IMR-90 (cell line): ENCODE measurements around the gene SETD3. TPM values are rescaled to one million over a fixed set of nuclear protein-coding genes. Genes with fewer than 3 reads are reported as not detected.

Experiments
- ATAC-seq: fragments of 200-7000 bp; cut with Tn5 transposase; 2 replicates; pipeline ENCODE4 v1.9.1; 2020; ENCODE audit warnings: low read depth, mild to moderate bottlenecking, moderate library complexity
- BruUV-seq: library from RNA; stranded (reverse); fragments of 400-500 nt; replicated peaks from 2 replicates; lab custom pipeline; 2021; lab: Mats Ljungman, UMichigan
- CTCF ChIA-PET: fragments of 300-600 bp; formaldehyde crosslinking; extraction: SDS; loops from one replicate; lab custom pipeline; 2021; ENCODE audit warnings: antibody characterized with exemption; lab: Yijun Ruan, JAX
- POLR2A ChIA-PET: fragments of 300-600 bp; sonication (Branson Sonifier 250); formaldehyde crosslinking; loops from one replicate; lab custom pipeline; 2022; ENCODE audit warnings: antibody characterized with exemption; ENCODE audit not compliant: unreplicated experiment; lab: Charles Lee
- DNase-seq: peaks from one replicate; pipeline ENCODE4 v3.0.0; 2013
- H2AFZ ChIP-seq: replicated peaks from 2 replicates; pipeline ENCODE3; 2013; ENCODE audit warnings: low read length, mild to moderate bottlenecking; ENCODE audit not compliant: poor library complexity
- H2AK5ac ChIP-seq: 2 replicates; pipeline ENCODE4 v1.6.1; 2013; ENCODE audit warnings: low read depth, low read length, inconsistent platforms
- H2AK9ac ChIP-seq: replicated peaks from 2 replicates; pipeline ENCODE3; 2013; ENCODE audit warnings: mild to moderate bottlenecking, low read depth, low read length, moderate library complexity; ENCODE audit not compliant: poor library complexity
- H2BK120ac ChIP-seq: 2 replicates; pipeline ENCODE4 v1.6.1; 2013; ENCODE audit warnings: low read depth, low read length, inconsistent platforms
- H2BK15ac ChIP-seq: 3 replicates; pipeline ENCODE4 v1.6.1; 2013; ENCODE audit warnings: low read depth, low read length, inconsistent platforms
- H2BK20ac ChIP-seq: 2 replicates; pipeline ENCODE4 v1.6.1; 2013; ENCODE audit warnings: low read depth, mild to moderate bottlenecking, inconsistent platforms, low read length, moderate library complexity
- H2BK5ac ChIP-seq: 2 replicates; pipeline ENCODE4 v1.6.1; 2013; ENCODE audit warnings: mild to moderate bottlenecking, low read depth, low read length, inconsistent platforms; ENCODE audit not compliant: poor library complexity, severe bottlenecking
- H3K14ac ChIP-seq: replicated peaks from 2 replicates; pipeline ENCODE4 v1.6.1; 2013; ENCODE audit warnings: low read depth, low read length, inconsistent platforms
- H3K18ac ChIP-seq: 2 replicates; pipeline ENCODE4 v1.6.1; 2013; ENCODE audit warnings: low read depth, low read length, control low read depth
- H3K23ac ChIP-seq: 2 replicates; pipeline ENCODE4 v1.6.1; 2013; ENCODE audit warnings: low read depth, low read length, inconsistent platforms
- H3K27ac ChIP-seq: 2 replicates; pipeline ENCODE4 v1.5.1; 2013; ENCODE audit warnings: mild to moderate bottlenecking, control low read depth, low read length; ENCODE audit not compliant: insufficient read depth
- H3K27me3 ChIP-seq: 2 replicates; pipeline ENCODE4 v1.6.1; 2013; ENCODE audit warnings: low read length; ENCODE audit not compliant: control insufficient read depth, insufficient read depth
- H3K36me3 ChIP-seq: 2 replicates; pipeline ENCODE4 v1.6.1; 2013; ENCODE audit warnings: low read length, mixed read lengths; ENCODE audit not compliant: control insufficient read depth, insufficient read depth
- H3K4ac ChIP-seq: 2 replicates; pipeline ENCODE4 v1.6.1; 2013; ENCODE audit warnings: low read depth, low read length, inconsistent platforms
- H3K4me1 ChIP-seq: 2 replicates; pipeline ENCODE4 v1.6.1; 2013; ENCODE audit warnings: low read length, mixed read lengths; ENCODE audit not compliant: control insufficient read depth, insufficient read depth
- H3K4me2 ChIP-seq: 2 replicates; pipeline ENCODE4 v1.6.1; 2013; ENCODE audit warnings: low read depth, mild to moderate bottlenecking, control low read depth, low read length, moderate library complexity
- H3K4me3 ChIP-seq: 2 replicates; pipeline ENCODE4 v1.5.1; 2013; ENCODE audit warnings: low read depth, mild to moderate bottlenecking, control low read depth, low read length, moderate library complexity; ENCODE audit not compliant: insufficient read depth
- H3K56ac ChIP-seq: 2 replicates; pipeline ENCODE4 v1.6.1; 2013; ENCODE audit warnings: low read length, inconsistent platforms; ENCODE audit not compliant: insufficient read depth; ENCODE audit errors: extremely low read depth
- H3K79me1 ChIP-seq, 2 experiments: 2 replicates each; pipeline ENCODE4 v1.6.1; 2013; ENCODE audit warnings: low read length in 2 of 2, inconsistent platforms in 1 of 2, low read depth in 1 of 2
- H3K9ac ChIP-seq: 2 replicates; pipeline ENCODE4 v1.6.1; 2013; ENCODE audit warnings: low read depth, low read length, control low read depth
- H3K9me1 ChIP-seq: 2 replicates; pipeline ENCODE4 v1.6.1; 2013; ENCODE audit warnings: low read length, inconsistent platforms; ENCODE audit not compliant: insufficient read depth
- H3K9me3 ChIP-seq: 2 replicates; pipeline ENCODE4 v1.6.1; 2013; ENCODE audit warnings: low read length; ENCODE audit not compliant: control insufficient read depth, insufficient read depth
- H4K20me1 ChIP-seq: 2 replicates; pipeline ENCODE4 v1.6.1; 2013; ENCODE audit warnings: low read length, inconsistent platforms; ENCODE audit not compliant: insufficient read depth
- H4K5ac ChIP-seq: 2 replicates; pipeline ENCODE4 v1.6.1; 2013; ENCODE audit warnings: mild to moderate bottlenecking, low read depth, low read length, control low read depth
- H4K8ac ChIP-seq, 2 experiments: 2 replicates each; pipeline ENCODE4 v1.6.1; 2013; ENCODE audit warnings: low read depth in 2 of 2, low read length in 2 of 2, control low read depth in 1 of 2, inconsistent platforms in 1 of 2
- H4K91ac ChIP-seq: 2 replicates; pipeline ENCODE4 v1.6.1; 2013; ENCODE audit warnings: low read depth, low read length, inconsistent platforms; ENCODE audit not compliant: insufficient read depth
- BHLHE40 ChIP-seq: fragments of 150-350 bp; IDR thresholded peaks from 2 replicates; pipeline ENCODE4 v1.6.1; 2016; ENCODE audit warnings: mild to moderate bottlenecking, low read depth, low read length
- CHD1 ChIP-seq: IDR thresholded peaks from 2 replicates; pipeline ENCODE4 v1.6.1; 2012; ENCODE audit warnings: low read depth, low read length, improper control_type of control experiment
- FOS ChIP-seq: fragments of 150-350 bp; IDR thresholded peaks from 2 replicates; pipeline ENCODE4 v1.6.1; 2016; ENCODE audit warnings: low read depth, low read length
- MAZ ChIP-seq: IDR thresholded peaks from 2 replicates; pipeline ENCODE4 v1.6.1; 2012; ENCODE audit warnings: low read depth, mild to moderate bottlenecking, low read length, improper control_type of control experiment, moderate library complexity, borderline replicate concordance
- NFE2L2 ChIP-seq: fragments of 150-350 bp; IDR thresholded peaks from 2 replicates; pipeline ENCODE4 v1.6.1; 2016; ENCODE audit warnings: low read depth, mild to moderate bottlenecking, low read length
- POLR2A ChIP-seq: IDR thresholded peaks from 2 replicates; pipeline ENCODE4 v1.6.1; 2012; ENCODE audit warnings: mild to moderate bottlenecking, low read depth, low read length
- RAD21 ChIP-seq: IDR thresholded peaks from 2 replicates; pipeline ENCODE4 v1.6.1; 2012; ENCODE audit warnings: low read length, improper control_type of control experiment
- SMC3 ChIP-seq: fragments of 150-350 bp; IDR thresholded peaks from 2 replicates; pipeline ENCODE4 v1.6.1; 2016; ENCODE audit warnings: low read depth, mild to moderate bottlenecking, antibody characterized with exemption, low read length, moderate library complexity
- USF2 ChIP-seq: fragments of 150-350 bp; IDR thresholded peaks from 2 replicates; pipeline ENCODE4 v1.6.1; 2017; ENCODE audit warnings: mild to moderate bottlenecking, antibody characterized with exemption, low read length, low read depth
- WGBS, 2 experiments: methylation state at CpG; one replicate each; pipeline versions ENCODE4 v1.1.5 to v1.1.7; 2013; ENCODE audit warnings: missing lambda C conversion rate in 2 of 2; ENCODE audit not compliant: insufficient read length in 1 of 2; ENCODE audit errors: extremely low coverage in 2 of 2; 5-methylcytosine and 5-hydroxymethylcytosine counted together
- dilution Hi-C: fragments of 300-500 bp; cut with HindIII; formaldehyde crosslinking; loops from one replicate; pipeline ENCODE4 v1.14.3; 2018; ENCODE audit warnings: low sequenced_read_pairs; ENCODE audit not compliant: unreplicated experiment
- in situ Hi-C: fragments of 300-500 bp; cut with MboI; formaldehyde crosslinking; loops from 3 replicates; pipeline ENCODE4 v1.14.3; 2019; ENCODE audit warnings: low sequenced_read_pairs, inconsistent platforms, mixed read lengths
- intact Hi-C: fragments of 100-400 bp; cut with micrococcal nuclease; formaldehyde crosslinking; loops from 2 replicates; pipeline ENCODE4 v1.10.0; 2022
- polyA plus RNA-seq, 3 experiments: library from polyadenylated mRNA; depleted of rRNA; stranded (reverse); fragments of >200 nt; gene quantifications; 2 replicates each; pipeline ENCODE4 v1.2.3, GENCODE V29; 2012; ENCODE audit warnings: low replicate concordance in 1 of 3
- total RNA-seq: library from RNA; depleted of rRNA; stranded (reverse); fragments of >200 nt; gene quantifications from 2 replicates; pipeline ENCODE4 v1.2.3, GENCODE V29; 2012
- TF ChIP-seq, protein P1 (sequence below): conservative IDR thresholded peaks from 2 replicates; pipeline ENCODE4 v1.5.1; 2012; ENCODE audit warnings: mild to moderate bottlenecking, low read depth, low read length, improper control_type of control experiment

SETD3 gene
- total and polyA plus RNA-seq, 2 of the 4 experiments (the other 2 are of a cell fraction): 18.8 to 31.9 TPM

DNA sequence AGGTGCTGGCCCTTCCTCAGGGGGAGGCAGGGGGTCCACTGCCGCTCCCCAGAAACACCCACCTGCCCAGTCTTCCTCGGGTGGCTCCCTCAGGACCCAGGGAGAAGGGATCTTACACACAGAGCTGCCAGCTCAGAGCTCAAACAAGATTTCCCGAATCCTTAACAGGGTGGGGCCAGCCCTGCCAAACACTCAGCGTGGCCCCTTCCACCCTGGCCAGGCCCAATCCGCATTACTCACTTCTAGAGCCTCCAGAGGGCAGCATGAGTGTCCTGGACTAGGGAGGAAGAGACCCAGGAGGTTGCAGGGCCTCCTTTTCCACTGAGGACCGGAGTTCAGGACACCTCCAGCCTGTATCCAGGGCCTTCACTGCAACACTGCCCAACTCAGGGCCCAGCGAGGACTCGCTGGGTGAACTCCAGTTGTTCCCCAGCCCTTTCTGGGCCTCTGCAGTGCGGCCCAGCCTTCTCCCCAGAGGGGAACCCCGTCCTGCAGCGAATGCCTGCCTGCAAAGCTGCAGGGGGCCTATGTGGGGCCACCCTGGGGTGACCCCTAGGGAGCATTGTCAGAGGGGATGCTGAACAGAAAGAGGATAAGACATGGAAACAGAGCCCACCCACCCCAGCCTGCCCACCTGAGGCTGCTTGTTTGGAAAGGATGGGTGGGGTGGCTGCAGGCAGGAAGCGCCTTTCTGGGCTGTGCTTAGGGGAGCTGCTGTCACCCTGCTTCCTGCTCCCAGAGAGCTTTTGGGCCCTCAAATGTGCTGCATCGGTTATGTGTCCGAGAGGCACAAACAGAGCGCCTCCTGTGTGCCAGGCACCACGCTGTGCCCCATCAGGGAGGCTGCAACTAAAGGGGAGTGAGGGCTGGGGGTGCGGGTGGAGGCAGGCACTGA, 44.4 kb upstream of the SETD3 start (continued):
- no peak for TF ChIP-seq NFE2L2
- no peak for TF ChIP-seq MAZ
- TF ChIP-seq SMC3: peak; percentile 50

DNA sequence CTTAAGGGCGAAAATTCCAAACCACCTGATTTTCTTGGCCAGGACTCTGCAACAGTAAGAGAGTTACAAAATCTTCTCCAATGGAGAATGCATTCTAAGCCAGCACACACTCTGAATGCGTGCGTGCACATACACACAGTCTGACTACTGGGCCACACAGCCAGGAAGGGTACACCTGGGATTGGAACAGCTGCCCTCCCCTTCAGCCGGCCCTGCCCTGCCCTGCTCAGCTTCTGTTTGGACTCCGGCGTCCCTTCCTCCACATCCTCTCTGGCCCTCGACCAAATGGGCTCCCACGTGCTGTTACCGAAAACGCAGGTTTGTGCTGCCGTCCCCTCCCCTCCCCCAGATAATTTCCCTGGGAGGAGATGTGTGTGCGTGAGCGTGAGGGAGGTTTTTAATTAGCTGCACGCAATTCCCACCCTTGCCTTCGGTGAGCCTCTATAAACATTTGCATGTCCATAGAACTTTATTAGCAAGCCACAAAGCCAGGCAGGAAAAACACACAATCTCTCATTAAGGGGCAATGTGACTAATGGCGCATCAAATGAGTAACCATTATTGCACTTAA, 43.5 kb upstream of the SETD3 start:
- CTCF ChIA-PET: interaction anchor here (0.9 to 1.1 kb wide), 2 partner anchors 12 to 66 kb away, joined by 3 read pairs; no protein-coding TSS in a partner anchor
- H2BK20ac ChIP-seq: no peak overlapping the region
- peak overlapping the region in 1 of 2 experiments; percentile 16; a peak in 2 of 4 replicates for H4K8ac ChIP-seq
- peak overlapping the region; percentile 41; the same call in 1 of the 2 replicates for H3K4ac ChIP-seq
- H3K79me1 ChIP-seq: peaks cover 24 to 78% of the 10 kb centered on the region in 2 experiments
- peaks cover 10% of the 10 kb centered on the region for H3K9me1 ChIP-seq
- H3K27ac ChIP-seq: no peak overlapping the region
- in situ Hi-C loops (loop anchor here (5.0 to 10.0 kb wide), 2 partner anchors 98 to 381 kb away; no protein-coding TSS in a partner anchor), dilution Hi-C loops (no loop called here), intact Hi-C loops (loop anchor here (5.0 kb wide), 1 partner anchor 158 kb away; the partner anchor contains the start of gene CYP46A1)
- H3K27me3 ChIP-seq: no peaks in the 10 kb centered on the region
- peak overlapping the region; percentile 29 for H2BK120ac ChIP-seq
- H3K23ac ChIP-seq: no peak overlapping the region
- H3K14ac ChIP-seq: no peak overlapping the region
- peaks cover 34% of the 10 kb centered on the region for H3K4me1 ChIP-seq
- POLR2A ChIA-PET: interaction anchor here (1.4 kb wide), 1 partner anchor 12 kb away, joined by 3 read pairs; no protein-coding TSS in a partner anchor
- ATAC-seq (no peak), DNase-seq (no peak)
- H3K56ac ChIP-seq: no peak overlapping the region
- WGBS, 2 experiments: 100% methylated on average over 1 of the region's 16 CpGs; no CpG with 5 or more reads in 1 of the 2 experiments
- no peaks in the 10 kb centered on the region for H3K9me3 ChIP-seq
- H3K36me3 ChIP-seq: no peaks in the 10 kb centered on the region; the same call in 1 of the 2 replicates
- no TSS peak for BruUV-seq
- H3K9ac ChIP-seq: no peak overlapping the region
- H4K91ac ChIP-seq: peak overlapping the region; percentile 11; the same call in 1 of the 2 replicates
- H2AK5ac ChIP-seq: peak overlapping the region; percentile 79; the same call in 1 of the 2 replicates
- H2BK15ac ChIP-seq: no peak overlapping the region
- no peak overlapping the region for H3K4me3 ChIP-seq
- peak overlapping the region; percentile 5 for H2AFZ ChIP-seq
- peak overlapping the region; percentile 80 for H2BK5ac ChIP-seq
- peaks cover 19% of the 10 kb centered on the region for H4K20me1 ChIP-seq
- H2AK9ac ChIP-seq: no peak overlapping the region
- H4K5ac ChIP-seq: no peak overlapping the region
- no peak overlapping the region for H3K4me2 ChIP-seq
- H3K18ac ChIP-seq: no peak overlapping the region
- TF ChIP-seq RAD21: no peak
- TF ChIP-seq MAZ: no peak
- no peak for TF ChIP-seq USF2
- no peak for TF ChIP-seq NFE2L2
- no peak for TF ChIP-seq BHLHE40
- no peak for TF ChIP-seq CHD1
- no peak for TF ChIP-seq POLR2A
- no peak for TF ChIP-seq FOS
- TF ChIP-seq, protein P1, sequence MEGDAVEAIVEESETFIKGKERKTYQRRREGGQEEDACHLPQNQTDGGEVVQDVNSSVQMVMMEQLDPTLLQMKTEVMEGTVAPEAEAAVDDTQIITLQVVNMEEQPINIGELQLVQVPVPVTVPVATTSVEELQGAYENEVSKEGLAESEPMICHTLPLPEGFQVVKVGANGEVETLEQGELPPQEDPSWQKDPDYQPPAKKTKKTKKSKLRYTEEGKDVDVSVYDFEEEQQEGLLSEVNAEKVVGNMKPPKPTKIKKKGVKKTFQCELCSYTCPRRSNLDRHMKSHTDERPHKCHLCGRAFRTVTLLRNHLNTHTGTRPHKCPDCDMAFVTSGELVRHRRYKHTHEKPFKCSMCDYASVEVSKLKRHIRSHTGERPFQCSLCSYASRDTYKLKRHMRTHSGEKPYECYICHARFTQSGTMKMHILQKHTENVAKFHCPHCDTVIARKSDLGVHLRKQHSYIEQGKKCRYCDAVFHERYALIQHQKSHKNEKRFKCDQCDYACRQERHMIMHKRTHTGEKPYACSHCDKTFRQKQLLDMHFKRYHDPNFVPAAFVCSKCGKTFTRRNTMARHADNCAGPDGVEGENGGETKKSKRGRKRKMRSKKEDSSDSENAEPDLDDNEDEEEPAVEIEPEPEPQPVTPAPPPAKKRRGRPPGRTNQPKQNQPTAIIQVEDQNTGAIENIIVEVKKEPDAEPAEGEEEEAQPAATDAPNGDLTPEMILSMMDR: no peak
